HG03378 (cell line): Measurements from ENCODE around the gene GPRC5C.
"Not testable (repeated sequence)": the region's sequence is repeated elsewhere in the genome, so short reads cannot be mapped to it uniquely, and the experiment has no call there.

Experiments
- ATAC-seq: cut with Tn5 transposase; IDR thresholded peaks from one replicate; pipeline ENCODE4 v1.9.1; 2021; ENCODE audit warnings: mild to moderate bottlenecking, moderate library complexity; ENCODE audit not compliant: unreplicated experiment

The GPRC5C gene

GRCh38 chr17:74404789-74405188, 27.1 kb upstream of the GPRC5C start:
- ATAC-seq, result no peak

GRCh38 chr17:74405311-74405710, 26.6 kb upstream of the GPRC5C start:
- ATAC-seq, result not testable (repeated sequence)

- no peak for ATAC-seq
These were observed 24.5 kb upstream of the GPRC5C start for GRCh38 chr17:74407384-74407783.

GRCh38 chr17:74408262-74408661, 23.6 kb upstream of the GPRC5C start:
- no peak for ATAC-seq

- no peak for ATAC-seq
These were observed 23.1 kb upstream of the GPRC5C start for GRCh38 chr17:74408815-74409214.

- ATAC-seq, result no peak
These were observed 21.9 kb upstream of the GPRC5C start for GRCh38 chr17:74410001-74410443.

GRCh38 chr17:74412581-74412980, 19.3 kb upstream of the GPRC5C start:
- ATAC-seq, result no peak

- no peak for ATAC-seq
These were observed 18.4 kb upstream of the GPRC5C start for GRCh38 chr17:74413491-74413890.

- ATAC-seq, result no peak
These were observed 17.4 kb upstream of the GPRC5C start for GRCh38 chr17:74414510-74414909.

- ATAC-seq, result no peak
These were observed 16.1 kb upstream of the GPRC5C start for GRCh38 chr17:74415608-74416396.

- ATAC-seq, result no peak
These were observed 14.5 kb upstream of the GPRC5C start for GRCh38 chr17:74417178-74418045.

GRCh38 chr17:74419928-74420411, 11.9 kb upstream of the GPRC5C start:
- no peak for ATAC-seq

GRCh38 chr17:74424117-74424516, 7.8 kb upstream of the GPRC5C start:
- ATAC-seq, result no peak

- no peak for ATAC-seq
These were observed 7.2 kb upstream of the GPRC5C start for GRCh38 chr17:74424657-74425056.

- ATAC-seq, result no peak
These were observed 5.3 kb upstream of the GPRC5C start for GRCh38 chr17:74426551-74427047.

GRCh38 chr17:74427048-74427762, 4.7 kb upstream of the GPRC5C start:
- no peak for ATAC-seq

GRCh38 chr17:74427763-74428153, 4.1 kb upstream of the GPRC5C start:
- ATAC-seq, result no peak

- no peak for ATAC-seq
These were observed 2.1 kb upstream of the GPRC5C start for GRCh38 chr17:74429604-74430384.

- ATAC-seq, result no peak
These were observed 1.5 kb upstream of the GPRC5C start for GRCh38 chr17:74430385-74430705.
